DMS53 treated with DMSO at 0.1 percent for 48 hours (cell line): ENCODE measurements around the gene NCAPD2.
"Not testable (repeated sequence)": the region's sequence is repeated elsewhere in the genome, so short reads cannot be mapped to it uniquely, and the experiment has no call there.

Source experiments
- DNase-seq: peaks from one replicate; lab custom pipeline; 2025; ENCODE audit not compliant: unreplicated experiment; lab: John Stamatoyannopoulos, UW

Gene NCAPD2

GRCh38 chr12:6462234-6462995, 31.5 kb upstream of the NCAPD2 start:
- DNase-seq = no peak

- DNase-seq = no peak
These were observed 30.7 kb upstream of the NCAPD2 start for GRCh38 chr12:6463216-6463615.

DNA sequence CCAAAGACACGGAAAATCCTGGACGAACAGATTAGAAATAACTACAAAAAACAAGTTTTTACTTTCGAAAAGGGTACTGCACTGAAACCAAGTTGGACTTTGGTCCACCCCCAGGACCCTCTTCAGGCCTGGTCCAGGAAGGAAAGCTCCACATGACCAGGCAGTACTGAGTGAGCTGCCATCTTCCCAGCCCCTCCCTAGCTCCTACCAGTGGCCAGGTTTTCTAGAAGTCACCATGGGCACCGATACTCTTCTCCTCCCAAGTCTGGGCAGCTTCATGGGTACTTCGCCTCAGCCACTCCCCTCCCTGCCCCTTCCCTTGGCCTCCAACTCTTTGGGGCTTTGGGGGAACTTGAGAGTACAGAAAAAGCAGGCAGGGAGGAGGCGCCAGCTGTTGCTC, 30.0 kb upstream of the NCAPD2 start:
- DNase-seq = no peak

DNA sequence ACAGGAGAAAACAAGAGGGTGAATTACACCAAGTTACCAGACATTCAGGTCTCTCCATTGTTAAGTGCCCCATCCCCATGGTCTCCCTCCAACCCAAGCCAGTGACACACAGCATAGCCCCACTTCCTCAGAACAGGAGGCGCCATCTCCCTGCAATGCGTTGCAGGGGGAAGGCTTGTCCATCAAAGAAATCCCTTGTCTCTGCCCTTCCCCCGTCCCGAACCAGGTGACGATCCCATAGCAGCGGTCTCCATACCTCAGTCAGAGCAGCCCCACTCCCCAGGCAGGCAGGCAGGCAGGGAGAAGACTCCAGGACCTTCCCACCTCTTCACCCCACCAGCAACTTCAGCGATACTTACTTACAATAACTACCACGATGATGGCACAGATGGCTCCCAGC, 29.4 kb upstream of the NCAPD2 start:
- no peak for DNase-seq

DNA sequence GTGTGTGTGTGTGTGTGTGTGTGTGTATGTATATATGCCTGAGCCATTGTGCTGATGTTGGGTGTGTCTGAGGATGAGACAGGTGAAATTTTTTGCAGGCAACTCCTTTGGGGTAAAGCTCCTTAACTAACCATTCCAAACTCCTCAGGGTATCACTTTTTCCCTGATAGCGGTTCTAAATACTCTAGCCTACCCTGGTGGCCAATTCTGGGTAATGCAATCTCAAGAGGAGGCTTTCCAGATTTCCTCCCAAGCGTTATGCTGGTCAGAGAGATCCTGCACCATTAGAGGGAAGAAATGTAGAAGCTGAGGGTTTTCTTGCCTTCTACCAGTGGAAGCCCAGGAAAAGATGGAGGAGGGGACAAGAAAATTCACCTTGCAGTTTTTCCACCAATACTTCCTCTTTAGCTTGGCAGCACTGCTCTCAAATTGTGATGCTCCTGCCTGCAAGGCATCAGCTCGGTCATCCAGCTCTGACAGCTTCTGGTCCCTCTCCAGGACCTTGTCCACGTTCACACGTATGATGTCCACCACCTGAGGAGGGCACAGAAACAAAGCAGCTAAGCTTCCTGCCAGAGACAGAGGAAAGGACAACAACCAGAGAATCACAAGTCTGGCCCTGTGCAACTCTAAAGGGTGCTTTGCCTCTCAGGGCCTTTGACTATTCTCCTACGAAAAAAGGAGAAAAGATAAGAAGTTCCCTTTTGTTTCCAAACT, 28.3 kb upstream of the NCAPD2 start:
- peak; percentile 90 for DNase-seq

DNA sequence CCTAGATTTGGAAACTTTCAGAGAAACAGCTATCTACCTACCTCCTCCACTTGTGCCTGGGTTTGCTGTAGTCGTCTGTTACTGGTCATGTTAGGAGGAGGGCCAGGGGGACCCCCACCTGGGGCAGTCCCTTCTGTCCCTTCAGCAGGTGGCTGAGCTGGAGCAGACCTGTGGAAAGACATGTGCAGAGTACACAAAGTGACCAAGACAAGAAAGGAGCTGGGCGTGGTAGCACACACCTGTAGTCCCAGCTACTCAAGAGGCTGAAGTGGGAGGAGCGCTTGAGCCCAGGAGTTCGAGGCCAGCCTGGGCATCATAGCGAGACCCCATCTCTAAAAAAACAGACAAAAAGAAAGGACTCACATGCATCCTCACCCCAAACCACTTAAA, 27.7 kb upstream of the NCAPD2 start:
- DNase-seq = no peak

- DNase-seq = not testable (repeated sequence)
These were observed 27.2 kb upstream of the NCAPD2 start for GRCh38 chr12:6466751-6467150.

GRCh38 chr12:6467571-6468282, 26.2 kb upstream of the NCAPD2 start:
- not testable (repeated sequence) for DNase-seq

DNA sequence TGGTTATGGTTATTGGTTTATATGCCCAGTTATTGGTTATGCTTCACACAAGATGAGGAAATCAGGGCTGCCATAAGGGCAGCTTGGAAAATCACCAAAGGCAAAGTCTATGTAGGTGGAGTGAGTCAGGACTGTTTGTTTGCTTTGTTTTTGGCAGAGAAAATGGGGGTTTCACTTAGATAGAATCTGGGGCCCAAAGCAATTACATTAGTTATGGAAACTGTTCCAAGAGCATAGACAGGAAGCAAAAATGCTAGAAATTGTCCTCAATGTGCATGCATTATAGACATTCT, 25.7 kb upstream of the NCAPD2 start:
- DNase-seq = no peak

GRCh38 chr12:6469092-6469491, 24.8 kb upstream of the NCAPD2 start:
- no peak for DNase-seq

DNA sequence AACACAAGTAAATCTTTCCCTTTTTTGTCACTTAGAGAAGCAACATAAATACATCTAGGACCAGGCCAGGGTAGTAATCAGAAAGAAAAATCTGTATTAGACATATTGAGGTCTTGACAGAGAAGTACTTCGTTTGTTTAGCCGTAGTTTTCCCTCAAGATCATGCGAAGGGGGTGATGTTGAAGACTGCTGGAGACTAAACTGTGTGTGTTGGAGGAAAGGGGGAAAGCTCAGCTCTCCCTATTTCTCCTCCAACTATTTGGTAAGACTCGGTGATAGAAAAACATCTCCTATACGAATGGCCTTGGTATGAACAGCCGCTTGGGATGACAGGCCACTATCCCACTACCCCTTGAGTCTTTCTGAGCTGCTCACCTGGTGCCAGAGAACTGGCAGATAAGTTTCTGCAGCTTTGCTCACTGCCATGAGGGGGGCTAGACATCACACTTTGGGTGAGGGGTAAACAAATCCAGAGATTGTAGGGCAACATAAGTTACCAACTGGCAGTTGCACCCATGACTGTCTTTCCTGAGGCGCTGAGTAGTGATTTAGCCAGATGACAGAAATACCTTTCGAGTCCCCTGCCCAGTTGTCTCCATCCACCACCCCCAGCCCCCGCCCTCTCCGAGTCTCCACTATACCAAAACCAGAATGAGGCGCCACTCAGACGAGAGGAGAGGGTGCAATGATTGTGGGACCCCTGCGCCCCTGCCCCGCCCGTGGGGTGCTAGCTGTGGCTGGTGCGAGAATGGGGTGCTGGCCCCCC, 24.1 kb upstream of the NCAPD2 start:
- DNase-seq = no peak

DNA sequence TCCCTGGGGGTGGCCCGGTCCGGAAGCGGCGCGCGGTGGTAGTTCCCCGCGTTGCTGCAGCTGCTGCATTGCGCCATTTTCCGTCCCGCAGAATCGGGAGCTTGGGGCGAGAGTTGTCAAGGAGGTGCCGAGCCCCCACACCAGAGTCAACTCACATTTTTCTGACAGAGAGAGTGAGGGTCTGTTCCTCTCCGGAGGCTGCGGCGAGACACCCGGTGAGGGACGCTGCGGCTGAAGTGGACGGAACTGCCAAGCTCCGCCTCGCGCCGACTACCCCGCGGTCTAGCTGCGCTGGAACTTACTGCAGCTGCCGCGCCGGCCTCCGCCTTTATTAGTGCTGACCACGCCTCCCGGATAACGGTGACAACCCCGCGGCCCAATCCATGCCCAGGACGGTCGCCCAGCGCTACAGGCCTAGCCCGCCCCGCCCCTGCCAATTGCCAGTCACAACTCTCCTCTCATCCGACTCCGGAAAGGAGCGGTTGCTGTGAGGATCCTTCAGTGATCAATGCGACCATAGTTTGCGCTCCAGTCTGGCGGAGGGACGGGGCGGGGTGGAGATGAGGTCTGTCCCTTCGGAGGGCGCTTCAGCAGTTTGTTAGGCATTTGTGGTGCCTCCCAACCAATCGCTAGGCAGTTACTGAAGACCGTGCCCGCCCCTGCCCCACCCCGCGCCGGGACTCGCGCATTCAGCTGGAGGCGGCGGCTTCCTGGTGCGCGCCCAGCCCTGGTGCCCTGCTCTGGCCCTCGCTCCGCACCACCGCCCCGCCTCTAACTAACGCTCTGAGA, 23.3 kb upstream of the NCAPD2 start, which contains the start of gene VAMP1:
VAMP1 (minus strand) TSS at position 303 of the 789 bp plus-strand sequence; CDS start at position 157, 146 bp downstream.
- DNase-seq = peak; percentile 100

- DNase-seq = no peak
These were observed 21.9 kb upstream of the NCAPD2 start for GRCh38 chr12:6471989-6472360.

DNA sequence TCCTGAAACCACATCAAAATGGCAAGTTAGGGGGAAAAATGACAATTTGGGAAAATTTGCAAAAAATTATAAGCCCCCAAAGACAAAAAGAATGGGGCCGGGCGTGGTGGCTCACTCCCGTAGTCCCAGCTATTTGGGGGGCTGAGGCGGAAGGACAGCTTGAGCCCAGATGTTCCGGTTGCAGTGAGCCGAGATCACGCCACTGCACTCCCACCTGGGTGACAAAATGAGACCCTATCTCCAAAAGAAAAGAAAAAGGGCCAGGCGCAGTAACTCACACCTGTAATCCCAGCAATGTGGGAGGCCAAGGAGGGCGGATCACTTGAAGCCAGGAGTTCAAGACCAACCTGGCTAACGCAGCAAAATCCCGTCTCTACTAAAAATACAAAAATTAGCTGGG, 21.4 kb upstream of the NCAPD2 start:
- DNase-seq = no peak

- not testable (repeated sequence) for DNase-seq
These were observed 18.5 kb upstream of the NCAPD2 start for GRCh38 chr12:6475233-6475975.

DNA sequence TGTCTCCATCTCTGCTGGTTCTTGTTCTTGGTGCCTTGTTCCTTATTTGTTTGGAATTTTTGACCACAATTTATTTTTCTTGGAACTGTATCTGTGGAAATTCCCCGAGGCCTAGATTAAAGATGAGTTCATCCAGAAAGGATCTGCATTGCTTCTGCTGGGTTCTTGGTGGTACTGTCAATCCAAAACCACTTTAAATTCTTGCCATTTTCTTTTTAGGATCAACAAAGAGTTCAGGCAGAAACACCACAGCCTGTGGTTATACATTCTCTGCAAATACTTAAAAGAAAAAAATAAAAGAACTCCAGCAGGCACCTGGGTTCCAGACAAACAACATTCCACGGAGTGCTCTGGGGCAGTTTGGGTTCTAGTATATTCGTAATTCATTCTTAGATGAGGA, 17.4 kb upstream of the NCAPD2 start:
- DNase-seq = no peak

DNA sequence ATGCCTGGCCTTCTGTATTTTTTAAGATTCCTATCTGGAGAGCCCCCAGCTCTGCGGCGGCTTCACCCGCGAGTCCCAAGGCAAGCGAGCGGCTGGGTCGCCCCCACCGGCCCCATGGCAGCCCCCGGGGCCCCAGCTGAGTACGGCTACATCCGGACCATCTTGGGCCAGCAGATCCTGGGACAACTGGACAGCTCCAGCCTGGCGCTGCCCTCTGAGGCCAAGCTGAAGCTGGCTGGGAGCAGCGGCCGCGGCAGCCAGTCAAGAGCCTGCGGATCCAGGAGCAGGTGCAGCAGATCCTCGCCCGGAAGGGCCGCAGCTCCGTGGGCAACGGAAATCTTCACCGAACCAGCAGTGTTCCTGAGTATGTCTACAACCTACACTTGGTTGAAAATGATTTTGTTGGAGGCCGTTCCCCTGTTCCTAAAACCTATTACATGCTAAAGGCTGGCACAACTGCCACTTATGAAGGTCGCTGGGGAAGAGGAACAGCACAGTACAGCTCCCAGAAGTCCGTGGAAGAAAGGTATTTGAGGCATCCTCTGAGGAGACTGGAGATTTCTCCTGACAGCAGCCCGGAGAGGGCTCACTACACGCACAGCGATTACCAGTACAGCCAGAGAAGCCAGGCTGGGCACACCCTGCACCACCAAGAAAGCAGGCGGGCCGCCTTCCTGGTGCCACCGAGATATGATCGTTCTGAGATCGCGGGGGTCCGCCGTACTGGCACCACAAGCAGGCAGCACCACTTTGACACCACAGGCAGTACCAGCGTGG, 16.1 kb upstream of the NCAPD2 start:
- DNase-seq = not testable (repeated sequence)

DNA sequence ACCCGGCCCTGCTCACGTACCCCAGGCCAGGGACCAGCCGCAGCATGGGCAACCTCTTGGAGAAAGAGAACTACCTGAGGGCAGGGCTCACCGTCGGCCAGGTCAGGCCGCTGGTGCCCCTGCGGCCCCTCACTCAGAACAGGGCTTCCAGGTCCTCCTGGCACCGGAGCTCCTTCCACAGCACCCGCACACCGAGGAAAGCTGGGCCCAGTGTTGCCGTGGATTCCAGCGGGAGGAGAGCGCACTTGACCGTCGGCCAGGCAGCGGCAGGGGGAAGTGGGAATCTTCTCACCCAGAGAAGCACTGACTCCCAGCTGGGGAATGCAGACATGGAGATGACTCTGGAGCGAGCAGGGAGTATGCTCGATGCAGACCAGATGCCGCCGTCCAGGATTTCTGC, 15.5 kb upstream of the NCAPD2 start:
- no peak for DNase-seq

DNA sequence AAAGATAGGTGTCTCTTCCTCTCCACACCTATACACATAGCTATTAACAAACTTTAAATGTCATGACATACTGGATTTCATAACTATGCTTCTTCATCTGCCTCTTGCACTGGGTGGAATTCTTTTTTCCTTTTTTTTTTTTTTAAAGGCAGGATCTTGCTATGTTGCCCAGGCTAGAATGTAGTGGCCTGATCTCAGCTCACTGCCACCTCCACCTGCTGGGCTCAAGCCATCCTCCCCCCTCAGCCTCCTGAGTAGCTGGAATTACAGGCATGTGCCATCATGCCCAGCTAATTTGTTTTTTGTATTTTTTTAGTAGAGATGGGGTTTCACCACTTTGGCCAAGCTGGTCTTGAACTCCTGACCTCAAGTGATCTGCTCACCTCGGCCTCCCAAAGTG, 5.7 kb upstream of the NCAPD2 start:
- DNase-seq = no peak
